Adrenal gland (tissue), 12 donors: ENCODE data around the gene SPATS2. TPM values are rescaled to one million over a fixed set of nuclear protein-coding genes. Genes with fewer than 3 reads are reported as not detected.
"Not testable (repeated sequence)": the region's sequence is repeated elsewhere in the genome, so short reads cannot be mapped to it uniquely, and the experiment has no call there.

Experiments
- DNase-seq, 7 donors: peaks; one replicate each; pipeline ENCODE4 v3.0.0-alpha.2; 2019 to 2020
- H3K27ac ChIP-seq, 5 donors: fragments of 200-600 bp; sonication (generic) in 4 of 5; 1 replicate in 3 of 5; 2 replicates in 2 of 5; pipeline versions ENCODE4 v1.5.1 to v1.8.0; 2016 to 2020; ENCODE audit warnings: mild to moderate bottlenecking in 1 of 5
- H3K27me3 ChIP-seq: fragments of 200-600 bp; 2 replicates; pipeline ENCODE4 v1.8.0; 2021
- H3K36me3 ChIP-seq, 2 donors: fragments of 200-600 bp; replicated peaks in 1 of 2; 1 replicate in 1 of 2; 2 replicates in 1 of 2; pipeline versions ENCODE4 v1.5.1 to v1.8.0; 2018 to 2022
- H3K4me1 ChIP-seq, 2 donors: fragments of 200-600 bp; replicated peaks in 1 of 2; 1 replicate in 1 of 2; 2 replicates in 1 of 2; pipeline versions ENCODE4 v1.5.1 to v1.8.0; 2018 to 2021
- H3K4me3 ChIP-seq, 4 donors: fragments of 200-600 bp; sonication (generic) in 3 of 4; one replicate each; pipeline ENCODE4 v1.5.1; 2016 to 2018
- H3K9me3 ChIP-seq, 3 donors: fragments of 200-600 bp; sonication (generic) in 1 of 3; replicated peaks in 1 of 3; 1 replicate in 2 of 3; 2 replicates in 1 of 3; pipeline versions ENCODE4 v1.5.1 to v1.8.0; 2016 to 2021
- POLR2A ChIP-seq, 2 donors: fragments of 450-650 bp; IDR thresholded peaks; one replicate each; pipeline ENCODE4 v1.6.1; 2017; ENCODE audit warnings: antibody characterized with exemption in 2 of 2, mild to moderate bottlenecking in 2 of 2, moderate library complexity in 1 of 2
- WGBS, 4 donors: extraction: QIAGEN DNeasy Blood & Tissue Kit in 2 of 4; methylation state at CpG; one replicate each; pipeline versions ENCODE4 v1.1.5 to v1.1.7; 2013 to 2017; 5-methylcytosine and 5-hydroxymethylcytosine counted together
- intact Hi-C, 2 donors: fragments of 100-400 bp; cut with DNase I; formaldehyde crosslinking; loops; one replicate each; pipeline versions ENCODE4 v1.14.1 to v1.15.0; 2022 to 2023
- polyA plus RNA-seq, 3 donors: library from polyadenylated mRNA; stranded (reverse); fragments of 200-250 nt in 2 of 3; fragments of 350-450 nt in 1 of 3; fragmentation: Illumina TruSeq in 1 of 3; extraction: RNeasy Lipid Tissue Mini Kit (QIAGEN cat#74804) in 1 of 3; gene quantifications; one replicate each; pipeline ENCODE4 v1.2.3, GENCODE V29; 2013 to 2014
- total RNA-seq, 9 donors: library from RNA; depleted of rRNA in 4 of 9; stranded (reverse); fragments of >200 nt in 4 of 9; fragments of 120-200 nt in 1 of 9; fragmentation: NEBNext Ultra II Directional in 1 of 9; extraction: Animal tissue kit (Norgen Biotek cat#: 25700) in 1 of 9; gene quantifications; one replicate each; pipeline versions ENCODE4 v1.1.0 to v1.2.4, GENCODE V29; 2013 to 2023
- TF ChIP-seq, protein P1 (sequence below), 6 experiments: fragments of 450-650 bp in 4 of 6; fragments of 200-600 bp in 2 of 6; sonication (generic) in 1 of 6; IDR thresholded peaks; 1 replicate in 5 of 6; 2 replicates in 1 of 6; pipeline versions ENCODE4 v1.5.1 to v1.8.0; 2016 to 2021; ENCODE audit warnings: antibody characterized with exemption in 6 of 6, mild to moderate bottlenecking in 2 of 6, moderate library complexity in 1 of 6
- donor health status: healthy with polysubstance abuse.
- donor health status: Bipolar disorder and iron deficiency.
- donor health status: DM: yes; HTN: yes; CAD: no.
- donor health status: DM: no; HTN: no; CAD: no.
- donor health status: DM: no; HTN: no; CAD: no.
- donor health status: DM: yes; HTN: yes; CAD: no.

Gene SPATS2
- total and polyA plus RNA-seq, 12 donors, result 4.9 to 23.1 (median 15.1) TPM

DNA sequence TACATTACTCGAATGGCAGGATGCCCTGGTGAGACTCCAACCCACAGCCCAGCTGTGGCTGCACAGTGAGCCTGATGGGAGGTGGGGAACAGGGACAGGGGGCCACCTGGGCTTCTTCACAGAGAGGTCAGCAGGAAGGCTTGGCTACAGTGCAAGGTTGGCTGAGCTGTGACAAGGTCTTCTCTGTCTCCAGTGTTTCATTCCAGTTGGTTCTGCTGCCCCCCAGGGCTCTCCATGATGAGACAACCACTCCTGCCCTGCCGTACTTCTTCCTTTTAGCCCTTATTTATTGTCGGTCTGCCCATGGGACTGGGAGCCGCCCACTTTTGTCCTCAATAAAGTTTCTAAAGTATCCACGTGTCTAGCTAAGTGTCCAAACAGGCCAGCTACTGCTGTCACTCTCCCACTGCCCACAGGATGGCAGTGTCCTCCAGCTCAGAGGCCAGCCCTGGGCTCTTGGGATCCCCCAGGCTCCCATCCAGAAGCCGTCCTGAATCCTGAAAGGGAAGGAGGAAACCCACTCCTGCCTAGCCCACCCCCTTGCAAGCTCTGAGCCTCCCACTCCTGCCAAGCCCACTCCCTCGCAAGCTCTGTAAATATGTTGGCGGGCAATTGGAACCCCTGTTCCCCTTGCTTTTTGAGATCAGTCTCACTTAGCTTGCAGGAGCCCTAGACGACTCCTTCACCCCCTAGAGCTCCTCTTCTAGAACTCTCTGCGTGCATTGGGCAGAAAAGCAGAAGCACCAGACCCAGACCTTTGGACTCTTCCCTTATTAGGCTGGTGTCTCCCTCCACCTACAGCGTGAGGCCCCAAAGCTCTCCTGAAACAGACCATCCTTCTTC lies 35.7 kb upstream of the SPATS2 start:
- TF ChIP-seq POLR2A (IDR thresholded peaks at IDR 0.05), result no peak
- TF ChIP-seq, protein P1, sequence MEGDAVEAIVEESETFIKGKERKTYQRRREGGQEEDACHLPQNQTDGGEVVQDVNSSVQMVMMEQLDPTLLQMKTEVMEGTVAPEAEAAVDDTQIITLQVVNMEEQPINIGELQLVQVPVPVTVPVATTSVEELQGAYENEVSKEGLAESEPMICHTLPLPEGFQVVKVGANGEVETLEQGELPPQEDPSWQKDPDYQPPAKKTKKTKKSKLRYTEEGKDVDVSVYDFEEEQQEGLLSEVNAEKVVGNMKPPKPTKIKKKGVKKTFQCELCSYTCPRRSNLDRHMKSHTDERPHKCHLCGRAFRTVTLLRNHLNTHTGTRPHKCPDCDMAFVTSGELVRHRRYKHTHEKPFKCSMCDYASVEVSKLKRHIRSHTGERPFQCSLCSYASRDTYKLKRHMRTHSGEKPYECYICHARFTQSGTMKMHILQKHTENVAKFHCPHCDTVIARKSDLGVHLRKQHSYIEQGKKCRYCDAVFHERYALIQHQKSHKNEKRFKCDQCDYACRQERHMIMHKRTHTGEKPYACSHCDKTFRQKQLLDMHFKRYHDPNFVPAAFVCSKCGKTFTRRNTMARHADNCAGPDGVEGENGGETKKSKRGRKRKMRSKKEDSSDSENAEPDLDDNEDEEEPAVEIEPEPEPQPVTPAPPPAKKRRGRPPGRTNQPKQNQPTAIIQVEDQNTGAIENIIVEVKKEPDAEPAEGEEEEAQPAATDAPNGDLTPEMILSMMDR (IDR thresholded peaks at IDR 0.05), result peak; percentile 71 to 89 (median 84)
- H3K27ac ChIP-seq, result no peak overlapping the region
- peaks cover 31% of the 10 kb centered on the region for H3K27me3 ChIP-seq
- H3K36me3 ChIP-seq, result no peaks in the 10 kb centered on the region
- 44 to 48% (median 45%) methylated on average over 9 to 11 of the region's 11 CpGs for WGBS, 4 donors
- peaks cover under 1 to 2% of the 10 kb centered on the region in 2 donors for H3K4me1 ChIP-seq
- H3K4me3 ChIP-seq, result no peak overlapping the region
- intact Hi-C loops, result no loop called here
- DNase-seq, result peak; percentile 65 to 87 (median 79)
- H3K9me3 ChIP-seq, result no peaks in the 10 kb centered on the region

DNA sequence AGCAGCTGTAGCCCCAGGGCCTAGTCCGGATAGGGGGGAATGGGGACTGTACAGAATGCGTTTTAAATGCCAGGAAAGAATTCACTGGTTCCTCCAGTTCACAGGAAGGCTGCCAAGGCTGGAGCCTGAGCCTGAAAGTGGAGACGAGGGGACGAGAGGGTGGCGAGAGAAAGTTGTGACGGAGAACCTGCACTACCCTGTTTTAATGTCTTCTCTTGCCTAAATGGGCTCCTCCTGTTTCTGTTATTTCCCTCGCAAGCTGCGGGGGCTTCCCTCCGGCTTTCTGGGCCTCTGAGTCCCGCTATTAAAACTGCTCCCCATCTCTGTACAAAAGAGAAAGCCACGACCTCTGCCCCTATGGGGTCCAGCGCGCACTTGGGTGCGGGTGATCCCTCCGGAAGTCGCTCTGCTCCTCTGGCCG lies 34.8 kb upstream of the SPATS2 start:
- Histone ChIP-seq H3K27me3 (peaks cover 34% of the 10 kb centered on the region), H3K27ac (no peak overlapping the region), H3K4me1 (peaks cover 5% of the 10 kb centered on the region in 2 donors), H3K9me3 (no peaks in the 10 kb centered on the region), H3K4me3 (no peak overlapping the region), H3K36me3 (no peaks in the 10 kb centered on the region)
- WGBS, 4 donors, result 78 to 84% (median 83%) methylated on average over 16 to 17 of the region's 17 CpGs
- TF ChIP-seq, protein P1 (IDR thresholded peaks at IDR 0.05), result no peak
- no peak for TF ChIP-seq POLR2A (IDR thresholded peaks at IDR 0.05)
- intact Hi-C loops, result no loop called here
- DNase-seq, result peak in 2 of 7 donors; percentile 10 to 25

GRCh38 chr12:49332891-49333371 lies 34.3 kb upstream of the SPATS2 start:
- no peaks in the 10 kb centered on the region for H3K9me3 ChIP-seq
- H3K36me3 ChIP-seq, result no peaks in the 10 kb centered on the region
- no peak overlapping the region for H3K4me3 ChIP-seq
- TF ChIP-seq POLR2A (IDR thresholded peaks at IDR 0.05), result no peak
- TF ChIP-seq, protein P1 (IDR thresholded peaks at IDR 0.05), result no peak
- intact Hi-C loops, result no loop called here
- H3K27ac ChIP-seq, result no peak overlapping the region
- H3K4me1 ChIP-seq, result peaks cover 5% of the 10 kb centered on the region in 2 donors
- H3K27me3 ChIP-seq, result peaks cover 34% of the 10 kb centered on the region
- WGBS, 4 donors, result 50 to 52% (median 51%) methylated on average over 11 to 40 of the region's 40 CpGs
- DNase-seq, result peak in 1 of 7 donors; percentile 42

DNA sequence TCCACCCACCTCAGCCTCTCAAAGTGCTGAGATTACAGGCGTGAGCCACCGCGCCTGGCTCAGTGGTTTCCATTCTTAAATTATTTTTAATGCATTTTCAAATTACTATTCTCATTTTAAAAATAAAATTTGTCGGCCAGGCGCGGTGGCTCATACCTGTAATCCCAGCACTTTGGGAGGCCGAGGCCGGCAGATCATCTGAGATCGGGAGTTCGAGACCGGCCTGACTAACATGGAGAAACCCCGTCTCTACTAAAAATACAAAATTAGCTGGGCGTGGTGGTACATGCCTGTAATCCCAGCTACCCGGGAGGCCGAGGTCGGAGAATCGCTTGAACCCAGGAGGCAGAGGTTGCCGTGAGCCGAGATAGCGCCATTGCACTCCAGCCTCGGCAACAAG lies 33.5 kb upstream of the SPATS2 start:
- H3K4me3 ChIP-seq, intact Hi-C loops, H3K4me1 ChIP-seq, H3K9me3 ChIP-seq, DNase-seq, H3K27ac ChIP-seq, H3K36me3 ChIP-seq: not testable (repeated sequence)
- peaks cover 34% of the 10 kb centered on the region for H3K27me3 ChIP-seq
- WGBS, 4 donors, result 59 to 66% (median 61%) methylated on average over 21 of the region's 21 CpGs
